Mesothelial cell of epicardium (in vitro differentiated cells): ENCODE measurements around the gene CABLES2. TPM values are rescaled to one million over a fixed set of nuclear protein-coding genes. Genes with fewer than 3 reads are reported as not detected.

Experiments used
- DNase-seq, 2 experiments: peaks; one replicate each; pipeline ENCODE4 v3.0.0; 2021; ENCODE audit warnings: low spot score in 2 of 2; ENCODE audit not compliant: unreplicated experiment in 2 of 2
- H3K27ac Mint-ChIP-seq: 2 replicates; pipeline ENCODE4 v1.8.0; 2021; ENCODE audit warnings: mixed read lengths
- H3K27me3 Mint-ChIP-seq: 2 replicates; pipeline ENCODE4 v1.8.0; 2021; ENCODE audit warnings: low read depth, mixed read lengths
- H3K36me3 Mint-ChIP-seq: 2 replicates; pipeline ENCODE4 v1.8.0; 2021; ENCODE audit warnings: mixed read lengths
- H3K4me1 Mint-ChIP-seq: 2 replicates; pipeline ENCODE4 v1.8.0; 2021; ENCODE audit warnings: mixed read lengths
- H3K4me3 Mint-ChIP-seq: 2 replicates; pipeline ENCODE4 v1.8.0; 2021; ENCODE audit warnings: mild to moderate bottlenecking, moderate library complexity, mixed read lengths
- H3K9me3 Mint-ChIP-seq: 2 replicates; pipeline ENCODE4 v1.8.0; 2021; ENCODE audit warnings: mixed read lengths
- total RNA-seq: library from RNA; stranded (reverse); gene quantifications from 3 replicates; pipeline ENCODE4 v1.2.1, GENCODE V29; 2021
- TF ChIP-seq, protein P1 (sequence below): fragments of 200-600 bp; sonication (generic); IDR thresholded peaks from one replicate; pipeline ENCODE4 v1.5.0; 2021; ENCODE audit warnings: antibody characterized with exemption; ENCODE audit not compliant: unreplicated experiment

The CABLES2 gene
- total RNA-seq, 1 donor from 2014 or later, result 23.7 TPM

DNA sequence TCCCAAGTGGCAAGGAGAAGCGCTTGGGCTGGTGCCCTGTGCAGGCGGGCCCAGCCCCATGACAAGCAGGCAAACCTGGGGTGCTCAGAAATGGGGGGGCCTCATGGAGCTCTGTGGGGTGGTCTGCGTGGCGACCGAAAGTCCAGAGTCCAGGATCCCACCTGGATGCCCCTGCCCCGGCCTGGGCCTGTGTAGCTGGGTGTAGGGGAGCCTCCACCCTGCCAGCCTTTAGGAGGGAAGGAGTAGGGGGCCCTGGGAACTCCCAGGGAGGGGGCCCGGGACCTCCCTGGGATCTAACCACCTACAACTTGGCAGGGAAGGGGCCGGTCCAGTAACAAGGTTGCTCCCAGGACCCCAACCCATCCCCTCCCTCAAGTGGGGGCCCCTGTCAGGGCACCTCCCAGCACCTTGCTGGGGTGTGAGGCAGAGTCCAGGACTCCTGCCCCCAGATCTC, 35.5 kb downstream of the CABLES2 start:
- H3K27ac Mint-ChIP-seq, result no peak overlapping the region
- no peak overlapping the region for H3K4me3 Mint-ChIP-seq
- peaks cover 2% of the 10 kb centered on the region for H3K36me3 Mint-ChIP-seq
- no peaks in the 10 kb centered on the region for H3K27me3 Mint-ChIP-seq
- peaks cover 43% of the 10 kb centered on the region for H3K4me1 Mint-ChIP-seq
- TF ChIP-seq, protein P1, sequence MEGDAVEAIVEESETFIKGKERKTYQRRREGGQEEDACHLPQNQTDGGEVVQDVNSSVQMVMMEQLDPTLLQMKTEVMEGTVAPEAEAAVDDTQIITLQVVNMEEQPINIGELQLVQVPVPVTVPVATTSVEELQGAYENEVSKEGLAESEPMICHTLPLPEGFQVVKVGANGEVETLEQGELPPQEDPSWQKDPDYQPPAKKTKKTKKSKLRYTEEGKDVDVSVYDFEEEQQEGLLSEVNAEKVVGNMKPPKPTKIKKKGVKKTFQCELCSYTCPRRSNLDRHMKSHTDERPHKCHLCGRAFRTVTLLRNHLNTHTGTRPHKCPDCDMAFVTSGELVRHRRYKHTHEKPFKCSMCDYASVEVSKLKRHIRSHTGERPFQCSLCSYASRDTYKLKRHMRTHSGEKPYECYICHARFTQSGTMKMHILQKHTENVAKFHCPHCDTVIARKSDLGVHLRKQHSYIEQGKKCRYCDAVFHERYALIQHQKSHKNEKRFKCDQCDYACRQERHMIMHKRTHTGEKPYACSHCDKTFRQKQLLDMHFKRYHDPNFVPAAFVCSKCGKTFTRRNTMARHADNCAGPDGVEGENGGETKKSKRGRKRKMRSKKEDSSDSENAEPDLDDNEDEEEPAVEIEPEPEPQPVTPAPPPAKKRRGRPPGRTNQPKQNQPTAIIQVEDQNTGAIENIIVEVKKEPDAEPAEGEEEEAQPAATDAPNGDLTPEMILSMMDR, result no peak
- H3K9me3 Mint-ChIP-seq, result no peaks in the 10 kb centered on the region
- DNase-seq, result no peak

DNA sequence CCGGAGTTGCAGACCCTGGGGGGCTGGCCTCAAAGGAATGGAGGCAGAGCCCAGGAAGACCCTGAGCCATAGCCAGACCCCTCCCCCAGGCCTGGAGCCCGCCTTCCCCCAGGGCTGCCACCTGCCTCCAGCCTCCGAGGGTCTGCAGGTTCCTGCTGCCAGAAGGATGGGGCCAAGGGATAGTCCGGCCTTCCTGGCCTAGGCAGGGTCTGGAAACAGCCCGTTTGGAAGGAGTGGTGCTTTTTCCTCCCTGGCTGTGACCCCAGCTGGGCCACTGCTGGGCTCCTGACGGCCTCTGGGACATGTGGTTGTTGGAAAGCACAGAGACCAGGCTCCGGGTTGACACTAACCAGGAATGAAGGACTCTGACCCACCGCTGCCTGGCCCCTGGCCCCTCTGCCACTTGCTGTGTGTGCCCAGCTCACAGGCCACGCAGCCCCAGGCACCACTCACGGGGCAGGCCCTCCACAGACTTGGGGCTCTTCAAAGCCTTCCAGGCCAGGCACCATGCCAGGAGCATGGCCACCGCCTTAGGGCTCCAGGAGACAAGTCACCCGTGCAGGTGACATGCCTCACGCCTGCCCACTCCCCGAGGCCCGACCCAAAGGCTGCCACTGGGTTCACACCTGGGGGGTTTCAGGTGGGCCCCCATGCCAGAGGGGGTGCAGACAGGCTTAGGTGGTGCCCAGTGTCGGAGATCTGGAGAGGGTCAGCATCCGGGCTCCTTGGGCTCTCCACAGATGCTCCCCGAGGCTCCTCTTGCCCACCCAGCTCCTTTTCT, 36.1 kb downstream of the CABLES2 start:
- H3K27ac Mint-ChIP-seq, result no peak overlapping the region
- TF ChIP-seq, protein P1, result no peak
- peaks cover 2% of the 10 kb centered on the region for H3K36me3 Mint-ChIP-seq
- H3K4me3 Mint-ChIP-seq, result no peak overlapping the region
- H3K4me1 Mint-ChIP-seq, result peaks cover 38% of the 10 kb centered on the region
- no peaks in the 10 kb centered on the region for H3K27me3 Mint-ChIP-seq
- no peak for DNase-seq
- H3K9me3 Mint-ChIP-seq, result no peaks in the 10 kb centered on the region

DNA sequence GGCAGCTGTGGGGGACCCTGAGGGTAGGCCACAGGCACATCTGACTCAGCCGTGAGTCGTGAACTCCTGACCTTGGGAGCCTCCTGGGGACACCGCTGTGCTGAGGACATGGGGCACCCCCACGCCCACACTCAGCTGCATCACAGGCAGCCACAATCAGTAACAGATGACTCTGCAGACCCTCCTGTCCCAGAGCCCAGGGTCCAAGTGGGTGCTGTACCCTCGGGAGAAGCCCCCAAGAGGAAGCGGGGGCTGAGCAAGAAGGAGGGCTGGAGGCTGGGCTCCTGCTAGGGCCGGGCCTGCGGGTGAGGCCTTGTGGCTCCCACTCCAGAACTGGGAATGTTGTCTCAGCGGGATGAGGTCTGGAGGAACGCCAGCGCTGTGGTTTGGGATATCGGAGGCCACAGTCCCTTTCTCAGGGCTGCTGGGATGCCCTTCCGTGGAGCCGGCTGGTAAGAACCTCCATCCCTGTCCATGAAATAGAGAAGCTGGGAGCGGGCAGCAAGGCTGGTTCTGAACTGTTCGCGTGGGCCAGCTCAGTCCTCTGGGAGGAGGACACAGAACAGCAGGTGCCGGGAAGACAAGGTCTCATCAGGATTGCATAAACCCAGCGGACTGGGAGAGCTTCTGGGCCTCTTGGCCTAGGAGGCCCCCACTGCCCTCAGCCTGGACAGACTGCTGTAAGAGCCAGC, 36.8 kb downstream of the CABLES2 start:
- TF ChIP-seq, protein P1, result no peak
- peaks cover 37% of the 10 kb centered on the region for H3K4me1 Mint-ChIP-seq
- H3K9me3 Mint-ChIP-seq, result no peaks in the 10 kb centered on the region
- peaks cover 2% of the 10 kb centered on the region for H3K36me3 Mint-ChIP-seq
- no peak overlapping the region for H3K4me3 Mint-ChIP-seq
- H3K27me3 Mint-ChIP-seq, result no peaks in the 10 kb centered on the region
- peak overlapping the region; percentile 73 for H3K27ac Mint-ChIP-seq
- DNase-seq, result no peak

DNA sequence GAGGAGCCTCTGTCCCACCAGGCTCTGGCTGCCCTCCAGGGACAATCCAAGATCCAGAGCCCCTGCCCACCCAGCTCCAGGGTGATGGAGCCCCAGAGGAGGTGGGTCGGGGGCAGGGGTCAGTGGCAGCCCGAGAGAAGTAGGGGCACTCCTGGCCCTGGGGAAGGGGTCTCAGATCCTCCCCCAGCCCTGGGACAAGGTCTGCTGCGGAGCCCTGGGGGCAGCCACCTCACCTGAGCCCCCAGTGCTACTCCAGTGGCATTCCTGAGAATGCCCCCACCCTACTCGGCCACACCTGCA, 37.3 kb downstream of the CABLES2 start:
- Mint-ChIP-seq H3K27ac (no peak overlapping the region), H3K4me1 (peaks cover 40% of the 10 kb centered on the region), H3K9me3 (no peaks in the 10 kb centered on the region), H3K27me3 (no peaks in the 10 kb centered on the region), H3K36me3 (peaks cover 2% of the 10 kb centered on the region), H3K4me3 (no peak overlapping the region)
- TF ChIP-seq, protein P1, result no peak
- no peak for DNase-seq

DNA sequence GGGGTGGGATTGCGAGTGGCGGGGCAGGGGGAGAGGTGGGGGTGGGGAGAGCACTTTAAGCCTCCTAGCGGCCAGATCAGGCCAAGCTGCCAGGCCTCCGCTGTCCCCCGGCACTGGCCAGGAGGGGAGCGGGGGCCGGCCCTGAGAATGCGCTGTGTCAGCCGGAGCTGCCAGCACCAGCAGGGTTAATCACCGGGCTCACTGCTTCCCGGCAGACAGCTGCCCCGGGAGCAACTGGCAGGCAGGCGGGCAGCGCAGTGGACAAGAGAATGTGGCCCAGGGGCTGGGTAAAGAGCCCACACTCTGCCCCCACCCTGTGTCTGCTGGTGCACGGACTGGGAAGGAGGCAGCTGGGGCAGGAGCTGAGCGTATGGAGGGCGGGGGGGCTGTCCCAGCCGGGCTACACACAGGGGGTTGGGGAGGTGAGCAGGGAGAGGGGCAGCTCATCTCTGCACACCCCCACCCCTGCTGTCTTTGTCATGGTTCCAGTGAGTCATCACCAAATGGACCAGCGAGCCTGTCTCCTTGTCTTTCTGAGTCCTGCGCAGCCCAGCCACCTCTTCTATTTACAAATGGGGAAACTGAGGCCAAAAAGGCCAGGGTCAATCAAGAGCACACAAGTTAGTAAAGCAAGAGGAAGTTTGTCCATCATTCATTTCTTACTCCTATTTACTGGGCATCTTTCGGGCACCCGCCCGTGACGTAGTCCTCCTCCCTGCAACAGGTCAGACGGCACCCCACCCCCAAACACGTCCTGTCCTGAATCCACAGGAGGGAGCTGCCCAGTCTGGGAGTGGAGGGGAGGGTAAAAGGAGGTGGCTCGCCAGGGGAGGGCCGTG, 37.9 kb downstream of the CABLES2 start:
- H3K27ac Mint-ChIP-seq, result peak overlapping the region; percentile 75
- peak overlapping the region; percentile 63 for H3K4me3 Mint-ChIP-seq
- H3K27me3 Mint-ChIP-seq, result no peaks in the 10 kb centered on the region
- H3K9me3 Mint-ChIP-seq, result no peaks in the 10 kb centered on the region
- peaks cover 1% of the 10 kb centered on the region for H3K36me3 Mint-ChIP-seq
- DNase-seq, result no peak
- TF ChIP-seq, protein P1, result peak; percentile 50
- peaks cover 39% of the 10 kb centered on the region for H3K4me1 Mint-ChIP-seq
